ENCODE data around the gene RASSF9.

The RASSF9 gene

GRCh38 chr12:85836197-85837090 is at the start of gene RASSF9:
Gene RASSF9 (minus strand): TSS chr12:85836409. CDS start chr12:85836201, 208 bp downstream.
- H3K4me3 ChIP-seq: peak within 1 kb of the TSS; percentile 72
- no peak for DNase-seq (ENCODE audit: low spot score)
- peak within 1 kb of the TSS; percentile 35 to 74 for H3K27ac ChIP-seq
- no peak for TF ChIP-seq CTCF (IDR thresholded peaks at IDR 0.05)

GRCh38 chr12:85883763-85884162 is 47.6 kb upstream of the RASSF9 start:
- Histone ChIP-seq H3K27ac (no peak overlapping the region), H3K4me3 (no peak overlapping the region)
- DNase-seq (ENCODE audit: low spot score): no peak
- TF ChIP-seq CTCF (IDR thresholded peaks at IDR 0.05): no peak

- no peak for TF ChIP-seq CTCF (IDR thresholded peaks at IDR 0.05)
- no peak overlapping the region for H3K27ac ChIP-seq
- no peak for DNase-seq (ENCODE audit: low spot score)
- H3K4me3 ChIP-seq: no peak overlapping the region
Observed at GRCh38 chr12:85877459-85877858, 41.2 kb upstream of the RASSF9 start.

GRCh38 chr12:85874031-85874461 is 37.8 kb upstream of the RASSF9 start, which contains the start of gene NTS:
Gene NTS (plus strand): TSS chr12:85874295. CDS start chr12:85874404, 109 bp downstream.
- no peak for TF ChIP-seq CTCF (IDR thresholded peaks at IDR 0.05)
- Histone ChIP-seq H3K4me3 (no peak within 1 kb of the TSS), H3K27ac (no peak within 1 kb of the TSS)
- DNase-seq (ENCODE audit: low spot score): no peak

- H3K4me3 ChIP-seq: no peak overlapping the region
- peak; percentile 29 for TF ChIP-seq CTCF (IDR thresholded peaks at IDR 0.05)
- no peak overlapping the region for H3K27ac ChIP-seq
- DNase-seq (ENCODE audit: low spot score): no peak
Observed at GRCh38 chr12:85872497-85873091, 36.4 kb upstream of the RASSF9 start.

GRCh38 chr12:85866986-85867776 is 31.0 kb upstream of the RASSF9 start:
- DNase-seq (ENCODE audit: low spot score): no peak
- peak; percentile 63 for TF ChIP-seq CTCF (IDR thresholded peaks at IDR 0.05)
- Histone ChIP-seq H3K27ac (no peak overlapping the region), H3K4me3 (peak overlapping the region; percentile 16)

Measured in coronary artery (tissue), 2 donors.